Rectal smooth muscle tissue (tissue), 1 donor: ENCODE data around the gene FIS1.

Source experiments
- H3K27ac ChIP-seq: one replicate; pipeline ENCODE4 v1.7.0; 2013; ENCODE audit warnings: low read depth, low read length, inconsistent platforms
- H3K27me3 ChIP-seq: one replicate; pipeline ENCODE4 v1.7.0; 2013; ENCODE audit warnings: low read length; ENCODE audit not compliant: control insufficient read depth, insufficient read depth
- H3K36me3 ChIP-seq: one replicate; pipeline ENCODE4 v1.7.0; 2013; ENCODE audit warnings: low read length; ENCODE audit not compliant: control insufficient read depth, insufficient read depth
- H3K4me1 ChIP-seq: one replicate; pipeline ENCODE4 v1.7.0; 2013; ENCODE audit warnings: low read length; ENCODE audit not compliant: control insufficient read depth, insufficient read depth
- H3K4me3 ChIP-seq: one replicate; pipeline ENCODE4 v1.7.0; 2013; ENCODE audit warnings: low read length
- H3K9ac ChIP-seq: one replicate; pipeline ENCODE4 v1.7.0; 2013; ENCODE audit warnings: low read length

FIS1 gene

GRCh38 chr7:101248276-101248675 is 3.4 kb upstream of the FIS1 start:
- peaks cover 4% of the 10 kb centered on the region for H3K36me3 ChIP-seq
- no peak overlapping the region for H3K9ac ChIP-seq
- no peak overlapping the region for H3K4me3 ChIP-seq
- H3K27ac ChIP-seq: no peak overlapping the region
- peaks cover 14% of the 10 kb centered on the region for H3K4me1 ChIP-seq
- no peaks in the 10 kb centered on the region for H3K27me3 ChIP-seq

DNA sequence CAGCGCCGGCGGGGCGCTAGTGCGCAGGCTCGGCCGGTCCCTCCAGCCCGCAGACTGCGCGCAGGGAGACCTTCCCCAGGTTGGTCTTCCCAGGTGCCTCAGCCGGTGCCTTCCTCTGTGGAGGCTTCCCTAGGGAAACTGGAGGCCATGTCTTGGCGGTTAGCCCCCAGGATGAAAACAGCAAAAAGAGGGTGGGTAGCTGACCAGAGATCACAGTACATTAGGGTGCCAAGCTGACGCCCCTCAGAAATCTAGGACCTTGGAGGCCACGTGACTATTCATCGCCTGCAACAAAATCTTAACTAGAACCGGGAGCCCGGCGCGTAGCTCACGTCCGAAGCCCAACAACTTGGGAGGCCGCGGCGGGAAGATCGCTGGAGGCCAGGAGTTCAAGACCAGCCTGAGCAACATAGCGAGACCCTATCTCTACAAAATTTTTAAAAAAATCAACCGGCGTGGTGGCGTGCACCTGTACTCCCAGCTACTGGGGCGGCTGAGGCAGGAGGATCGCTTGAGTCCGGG is 327 bp upstream of the FIS1 start:
- Histone ChIP-seq H3K4me3 (peak overlapping the region; percentile 90), H3K36me3 (peaks cover 5% of the 10 kb centered on the region), H3K9ac (peak overlapping the region; percentile 58), H3K27me3 (no peaks in the 10 kb centered on the region), H3K4me1 (peaks cover 10% of the 10 kb centered on the region), H3K27ac (peak overlapping the region; percentile 92)

- peaks cover 10% of the 10 kb centered on the region for H3K4me1 ChIP-seq
- peak overlapping the region; percentile 90 for H3K4me3 ChIP-seq
- peak overlapping the region; percentile 92 for H3K27ac ChIP-seq
- H3K27me3 ChIP-seq: no peaks in the 10 kb centered on the region
- H3K9ac ChIP-seq: peak overlapping the region; percentile 42
- H3K36me3 ChIP-seq: peaks cover 15% of the 10 kb centered on the region
Observed at GRCh38 chr7:101243646-101244374, 1.1 kb downstream of the FIS1 start.

- Histone ChIP-seq H3K9ac (no peak overlapping the region), H3K36me3 (peaks cover 14% of the 10 kb centered on the region), H3K27me3 (no peaks in the 10 kb centered on the region), H3K27ac (no peak overlapping the region), H3K4me1 (peaks cover 13% of the 10 kb centered on the region), H3K4me3 (no peak overlapping the region)
Observed at GRCh38 chr7:101241443-101242349, 3.2 kb downstream of the FIS1 start.

DNA sequence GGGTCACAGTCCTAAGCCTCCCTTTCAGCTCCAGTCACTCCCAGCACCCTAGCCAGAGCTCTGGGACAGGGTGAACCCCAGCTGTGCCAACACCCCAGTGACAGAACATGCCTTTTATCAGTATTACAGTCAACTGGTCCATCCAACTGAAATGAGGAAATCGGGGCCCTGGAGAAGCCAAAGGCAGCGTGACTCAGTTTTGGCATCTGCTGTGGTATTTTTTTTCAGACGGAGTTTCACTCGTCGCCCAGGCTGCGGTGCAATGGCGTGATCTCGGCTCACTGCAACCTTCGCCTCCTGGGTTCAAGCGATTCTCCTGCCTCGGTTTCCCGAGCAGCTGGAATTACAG is 3.9 kb downstream of the FIS1 start:
- no peak overlapping the region for H3K4me3 ChIP-seq
- no peak overlapping the region for H3K9ac ChIP-seq
- no peak overlapping the region for H3K27ac ChIP-seq
- peaks cover 13% of the 10 kb centered on the region for H3K4me1 ChIP-seq
- peaks cover 14% of the 10 kb centered on the region for H3K36me3 ChIP-seq
- H3K27me3 ChIP-seq: no peaks in the 10 kb centered on the region

- H3K36me3 ChIP-seq: peaks cover 14% of the 10 kb centered on the region
- H3K27ac ChIP-seq: no peak overlapping the region
- H3K4me3 ChIP-seq: no peak overlapping the region
- H3K9ac ChIP-seq: no peak overlapping the region
- no peaks in the 10 kb centered on the region for H3K27me3 ChIP-seq
- peaks cover 13% of the 10 kb centered on the region for H3K4me1 ChIP-seq
Observed at GRCh38 chr7:101240226-101241014, 4.5 kb downstream of the FIS1 start.

GRCh38 chr7:101239951-101240220 is 5.0 kb downstream of the FIS1 start:
- Histone ChIP-seq H3K27ac (no peak overlapping the region), H3K36me3 (peaks cover 14% of the 10 kb centered on the region), H3K27me3 (no peaks in the 10 kb centered on the region), H3K9ac (no peak overlapping the region), H3K4me3 (no peak overlapping the region), H3K4me1 (peaks cover 11% of the 10 kb centered on the region)

GRCh38 chr7:101239191-101239950 is 5.5 kb downstream of the FIS1 start:
- H3K36me3 ChIP-seq: peaks cover 14% of the 10 kb centered on the region
- peaks cover 11% of the 10 kb centered on the region for H3K4me1 ChIP-seq
- no peak overlapping the region for H3K27ac ChIP-seq
- H3K9ac ChIP-seq: no peak overlapping the region
- H3K4me3 ChIP-seq: no peak overlapping the region
- no peaks in the 10 kb centered on the region for H3K27me3 ChIP-seq

GRCh38 chr7:101238226-101239182 is 6.4 kb downstream of the FIS1 start:
- Histone ChIP-seq H3K9ac (no peak overlapping the region), H3K27me3 (no peaks in the 10 kb centered on the region), H3K4me1 (peaks cover 5% of the 10 kb centered on the region), H3K36me3 (peaks cover 14% of the 10 kb centered on the region), H3K27ac (peak overlapping the region; percentile 65), H3K4me3 (peak overlapping the region; percentile 15)

- H3K27me3 ChIP-seq: no peaks in the 10 kb centered on the region
- H3K4me1 ChIP-seq: peaks cover 3% of the 10 kb centered on the region
- peaks cover 14% of the 10 kb centered on the region for H3K36me3 ChIP-seq
- peak within 1 kb of the TSS; percentile 62 for H3K4me3 ChIP-seq
- H3K27ac ChIP-seq: peak within 1 kb of the TSS; percentile 65
- peak within 1 kb of the TSS; percentile 49 for H3K9ac ChIP-seq
Observed at GRCh38 chr7:101237206-101238067, 7.4 kb downstream of the FIS1 start, which contains the start of gene CLDN15. TSS of gene CLDN15 (minus strand) at chr7:101237802. CDS start at chr7:101237581, 221 bp downstream.
